CD14-positive monocyte (primary cell): Measurements from ENCODE around the gene CSE1L. TPM values are rescaled to one million over a fixed set of nuclear protein-coding genes. Genes with fewer than 3 reads are reported as not detected.

Experiments used
- DNase-seq, 3 donors: peaks; one replicate each; pipeline ENCODE4 v3.0.0-alpha.2; 2011 to 2022
- H2AFZ ChIP-seq: 2 replicates; pipeline ENCODE4 v1.6.0; 2012; ENCODE audit warnings: mild to moderate bottlenecking, low read depth, low read length, inconsistent platforms; ENCODE audit not compliant: insufficient read depth, poor library complexity, severe bottlenecking
- H3K27ac ChIP-seq, 2 donors: 1 replicate in 1 of 2; 2 replicates in 1 of 2; pipeline ENCODE4 v1.5.1; 2012 to 2013; ENCODE audit warnings: low read length in 2 of 2, control low read depth in 1 of 2, inconsistent platforms in 1 of 2, low read depth in 1 of 2, mild to moderate bottlenecking in 1 of 2
- H3K27me3 ChIP-seq, 2 donors: one replicate each; pipeline versions ENCODE4 v1.6.0 to v1.6.1; 2011 to 2013; ENCODE audit warnings: low read length in 2 of 2; ENCODE audit not compliant: control insufficient read depth in 2 of 2, insufficient read depth in 2 of 2
- H3K36me3 ChIP-seq, 2 donors: replicated peaks in 1 of 2; 1 replicate in 1 of 2; 2 replicates in 1 of 2; pipeline versions ENCODE4 v1.5.1 to v1.6.1; 2012 to 2013; ENCODE audit warnings: low read length in 2 of 2, control low read depth in 1 of 2, inconsistent platforms in 1 of 2, mild to moderate bottlenecking in 1 of 2; ENCODE audit not compliant: insufficient read depth in 2 of 2, control insufficient read depth in 1 of 2
- H3K4me1 ChIP-seq, 2 donors: 1 replicate in 1 of 2; 2 replicates in 1 of 2; pipeline versions ENCODE4 v1.5.1 to v1.6.1; 2012 to 2013; ENCODE audit warnings: low read length in 2 of 2, control low read depth in 1 of 2, inconsistent platforms in 1 of 2, mild to moderate bottlenecking in 1 of 2, moderate library complexity in 1 of 2; ENCODE audit not compliant: insufficient read depth in 2 of 2, control insufficient read depth in 1 of 2
- H3K4me2 ChIP-seq: replicated peaks from 2 replicates; pipeline ENCODE3; 2012; ENCODE audit warnings: low read length, moderate library complexity, mild to moderate bottlenecking; ENCODE audit not compliant: poor library complexity, severe bottlenecking; ENCODE audit errors: extremely low read depth
- H3K4me3 ChIP-seq, 3 experiments: fragments of 200-600 bp in 1 of 3; sonication (generic) in 1 of 3; replicated peaks in 1 of 3; 1 replicate in 2 of 3; 2 replicates in 1 of 3; pipeline ENCODE4 v1.5.1; 2011 to 2013; ENCODE audit warnings: low read length in 3 of 3, mild to moderate bottlenecking in 3 of 3, control low read depth in 2 of 3, low read depth in 2 of 3, inconsistent platforms in 1 of 3, moderate library complexity in 1 of 3
- H3K79me2 ChIP-seq: 2 replicates; pipeline ENCODE4 v1.6.0; 2012; ENCODE audit warnings: mild to moderate bottlenecking, control low read depth, inconsistent platforms, low read length, moderate library complexity; ENCODE audit not compliant: insufficient read depth
- H3K9ac ChIP-seq: 2 replicates; pipeline ENCODE4 v1.6.0; 2017; ENCODE audit warnings: low read length, mild to moderate bottlenecking; ENCODE audit not compliant: insufficient read depth, poor library complexity, severe bottlenecking
- H3K9me3 ChIP-seq, 2 donors: replicated peaks in 1 of 2; 1 replicate in 1 of 2; 2 replicates in 1 of 2; pipeline versions ENCODE4 v1.5.1 to v1.6.1; 2012 to 2013; ENCODE audit warnings: low read length in 2 of 2, control low read depth in 1 of 2; ENCODE audit not compliant: control insufficient read depth in 1 of 2, insufficient read depth in 1 of 2
- H4K20me1 ChIP-seq: 2 replicates; pipeline ENCODE4 v1.6.0; 2012; ENCODE audit warnings: mild to moderate bottlenecking, low read length, control low read depth, moderate library complexity; ENCODE audit not compliant: insufficient read depth
- H3K27ac Mint-ChIP-seq, 7 donors: one replicate each; pipeline ENCODE4 v1.8.0; 2020; ENCODE audit warnings: mild to moderate bottlenecking in 7 of 7, mixed read lengths in 7 of 7, moderate library complexity in 6 of 7, inconsistent platforms in 2 of 7
- H3K27me3 Mint-ChIP-seq, 3 donors: one replicate each; pipeline ENCODE4 v1.8.0; 2021 to 2022; ENCODE audit warnings: low read depth in 3 of 3, mild to moderate bottlenecking in 3 of 3, mixed read lengths in 3 of 3, moderate library complexity in 3 of 3, inconsistent platforms in 1 of 3
- H3K36me3 Mint-ChIP-seq, 2 donors: one replicate each; pipeline ENCODE4 v1.8.0; 2020; ENCODE audit warnings: mixed read lengths in 2 of 2, inconsistent platforms in 1 of 2, mild to moderate bottlenecking in 1 of 2
- H3K4me1 Mint-ChIP-seq: one replicate; pipeline ENCODE4 v1.8.0; 2020; ENCODE audit warnings: mild to moderate bottlenecking, mixed read lengths
- H3K4me3 Mint-ChIP-seq, 2 donors: one replicate each; pipeline ENCODE4 v1.8.0; 2020; ENCODE audit warnings: mild to moderate bottlenecking in 2 of 2, mixed read lengths in 2 of 2, moderate library complexity in 1 of 2
- H3K9me3 Mint-ChIP-seq, 7 donors: one replicate each; pipeline ENCODE4 v1.8.0; 2020 to 2022; ENCODE audit warnings: mixed read lengths in 7 of 7, mild to moderate bottlenecking in 6 of 7, moderate library complexity in 6 of 7, inconsistent platforms in 2 of 7
- CTCF ChIP-seq: fragments of 200-600 bp; IDR thresholded peaks from one replicate; pipeline ENCODE4 v1.8.0; 2022; ENCODE audit warnings: antibody characterized with exemption, mild to moderate bottlenecking
- WGBS: methylation state at CpG from one replicate; pipeline ENCODE4 v1.1.5; 2013; ENCODE audit warnings: missing lambda C conversion rate; ENCODE audit not compliant: insufficient coverage; 5-methylcytosine and 5-hydroxymethylcytosine counted together
- intact Hi-C, 2 donors: fragments of 100-400 bp; cut with micrococcal nuclease; formaldehyde crosslinking; loops; one replicate each; pipeline versions ENCODE4 v1.15.0 to v1.15.1; 2023
- polyA plus RNA-seq, 3 donors: library from polyadenylated mRNA; depleted of rRNA in 1 of 3; unstranded in 2 of 3; stranded (reverse) in 1 of 3; fragments of 300-500 nt in 2 of 3; fragments of >200 nt in 1 of 3; fragmentation: Illumina TruSeq in 2 of 3; gene quantifications; 1 replicate in 2 of 3; 2 replicates in 1 of 3; pipeline ENCODE4 v1.2.3, GENCODE V29; 2012 to 2021

The CSE1L gene
- polyA plus RNA-seq, 3 donors: 8.5 to 22.0 (median 19.4) TPM

DNA sequence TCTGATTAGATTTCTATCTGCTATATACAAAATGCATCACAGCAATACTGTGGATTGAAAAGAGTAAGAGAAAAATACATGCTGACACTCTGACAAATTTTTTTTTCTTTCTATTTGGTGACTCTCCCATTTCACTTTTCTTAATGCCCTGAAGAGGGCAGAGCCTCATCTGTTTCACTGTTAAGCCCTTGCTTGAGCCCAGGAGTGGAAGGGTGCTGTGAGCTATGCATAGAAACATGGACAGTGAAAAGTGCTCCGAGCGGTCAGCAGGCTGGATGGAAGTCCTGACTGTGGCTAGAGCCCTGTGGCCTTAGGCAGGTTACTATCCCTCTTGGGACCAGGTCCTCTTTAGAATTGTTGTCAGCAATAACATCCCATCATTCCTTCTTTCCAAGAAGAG, 17.4 kb upstream of the CSE1L start:
- Histone ChIP-seq H4K20me1 (no peaks in the 10 kb centered on the region), H3K79me2 (no peaks in the 10 kb centered on the region), H3K27me3 (no peaks in the 10 kb centered on the region), H3K4me3 (no peak overlapping the region), H2AFZ (no peak overlapping the region), H3K9me3 (no peaks in the 10 kb centered on the region), H3K27ac (no peak overlapping the region), H3K36me3 (peaks cover 71 to 94% of the 10 kb centered on the region in 2 donors), H3K4me1 (no peaks in the 10 kb centered on the region), H3K4me2 (no peak overlapping the region), H3K9ac (no peak overlapping the region)
- Mint-ChIP-seq H3K9me3 (no peaks in the 10 kb centered on the region), H3K4me3 (no peak overlapping the region), H3K27me3 (peaks cover 0 to 2% (median 0%) of the 10 kb centered on the region in 3 donors), H3K4me1 (no peaks in the 10 kb centered on the region), H3K36me3 (peaks cover 59 to 91% of the 10 kb centered on the region in 2 donors), H3K27ac (peak overlapping the region in 1 of 7 donors; percentile 31)
- DNase-seq: peak in 1 of 3 donors; percentile 9
- no CpG with 5 or more reads among the region's 2 CpGs for WGBS
- TF ChIP-seq CTCF: peak; percentile 55
- intact Hi-C loops: no loop called here

DNA sequence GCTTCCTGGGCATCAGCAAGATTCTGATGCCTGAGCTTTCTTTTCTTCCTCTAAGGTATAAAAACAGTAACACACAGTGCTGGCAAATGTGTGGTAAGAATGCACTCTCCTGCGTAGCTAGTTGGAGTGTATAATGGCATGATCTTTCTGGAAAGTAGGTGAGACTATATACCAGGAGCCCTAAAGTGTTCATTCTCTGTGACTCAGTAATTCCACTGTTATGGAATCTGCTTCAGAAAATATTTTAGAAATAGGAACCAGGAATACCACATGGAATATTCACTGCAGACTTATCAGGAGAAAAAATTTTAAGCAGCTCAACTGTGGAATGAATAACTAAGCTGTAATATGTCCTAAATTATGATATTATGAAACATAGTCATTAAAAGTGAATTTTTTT, 16.9 kb upstream of the CSE1L start:
- H3K36me3 ChIP-seq: peaks cover 69 to 94% of the 10 kb centered on the region in 2 donors
- Mint-ChIP-seq H3K4me1 (no peaks in the 10 kb centered on the region), H3K27ac (no peak overlapping the region)

More for the DNA sequence above, 16.9 kb upstream of the CSE1L start:
- Histone ChIP-seq H3K27ac (no peak overlapping the region), H3K9ac (no peak overlapping the region), H3K79me2 (no peaks in the 10 kb centered on the region), H3K4me2 (no peak overlapping the region), H4K20me1 (no peaks in the 10 kb centered on the region), H3K4me3 (no peak overlapping the region), H2AFZ (no peak overlapping the region), H3K4me1 (no peaks in the 10 kb centered on the region), H3K27me3 (no peaks in the 10 kb centered on the region), H3K9me3 (no peaks in the 10 kb centered on the region)
- Mint-ChIP-seq H3K9me3 (no peaks in the 10 kb centered on the region), H3K36me3 (peaks cover 59 to 91% of the 10 kb centered on the region in 2 donors), H3K27me3 (peaks cover 0 to 2% (median 0%) of the 10 kb centered on the region in 3 donors), H3K4me3 (no peak overlapping the region)
- WGBS: no CpG with 5 or more reads among the region's 1 CpG
- no peak for TF ChIP-seq CTCF
- DNase-seq: no peak
- intact Hi-C loops: no loop called here
